ENCODE data around the gene SLC4A5.
"Not testable (repeated sequence)": the region's sequence is repeated elsewhere in the genome, so short reads cannot be mapped to it uniquely, and the experiment has no call there.

Gene SLC4A5

GRCh38 chr2:74199275-74199701, 143.9 kb downstream of the SLC4A5 start:
- DNase-seq (ENCODE audit: low spot score) = no peak

DNA sequence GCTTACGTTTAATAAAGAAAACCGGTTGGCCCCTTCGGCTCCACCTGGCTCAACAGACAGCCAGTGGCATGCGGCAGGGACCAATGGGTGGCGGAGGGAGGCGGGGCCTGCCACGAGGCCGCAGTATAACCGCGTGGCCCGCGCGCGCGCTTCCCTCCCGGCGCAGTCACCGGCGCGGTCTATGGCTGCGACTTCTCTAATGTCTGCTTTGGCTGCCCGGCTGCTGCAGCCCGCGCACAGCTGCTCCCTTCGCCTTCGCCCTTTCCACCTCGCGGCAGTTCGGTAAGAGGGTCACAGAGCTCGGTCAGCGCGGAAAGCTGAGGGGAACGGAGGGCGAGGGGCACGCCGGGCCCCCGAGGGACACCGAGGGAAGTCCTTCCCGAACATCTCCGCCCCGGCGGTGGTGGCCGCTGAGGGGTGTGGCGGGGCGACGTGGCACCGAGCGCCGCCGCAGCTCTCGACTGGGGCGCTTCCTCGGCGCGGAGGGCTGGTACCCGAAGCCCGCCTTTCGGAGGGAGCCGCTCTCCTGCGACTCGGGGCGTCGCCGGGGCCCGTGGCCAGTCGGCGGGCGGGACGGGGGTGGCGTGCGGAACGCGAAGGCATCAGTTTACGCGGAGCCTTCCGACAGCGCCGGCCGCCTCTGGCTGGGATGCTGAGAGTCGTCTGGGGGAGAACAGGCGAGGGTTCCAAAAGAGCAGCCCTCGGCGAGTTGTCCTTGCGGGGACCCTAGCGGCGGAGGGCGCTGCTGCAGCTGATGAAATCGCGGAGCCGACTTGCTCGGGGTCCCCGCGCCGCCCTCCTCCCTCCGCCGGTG, 144.5 kb downstream of the SLC4A5 start, which contains the start of gene MTHFD2:
Gene MTHFD2 (plus strand): TSS at position 155 of the 814 bp plus-strand sequence. CDS start 27 bp downstream, at position 182.
- peak; percentile 83 for DNase-seq (ENCODE audit: low spot score)

GRCh38 chr2:74198023-74198460, 145.2 kb downstream of the SLC4A5 start:
- no peak for DNase-seq (ENCODE audit: low spot score)

DNA sequence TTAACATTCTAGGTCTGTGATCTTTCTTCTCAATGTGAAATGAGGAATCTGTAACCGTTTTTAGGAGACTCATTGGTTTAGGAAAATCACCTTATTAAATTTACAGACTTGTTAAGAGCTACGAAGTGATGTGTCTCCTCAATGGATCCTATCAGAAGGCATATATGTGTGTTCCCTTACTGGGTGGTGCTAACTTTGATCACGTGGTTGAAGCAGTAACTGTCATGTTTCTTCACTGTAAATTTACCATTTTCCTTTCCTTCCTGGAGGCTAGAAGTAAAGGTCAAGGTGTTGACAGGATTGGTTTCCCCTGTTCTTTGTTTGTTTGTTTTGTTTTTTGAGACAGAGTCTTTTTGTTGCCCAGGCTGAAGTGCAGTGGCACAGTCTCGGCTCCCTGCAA, 146.2 kb downstream of the SLC4A5 start:
- DNase-seq (ENCODE audit: low spot score) = no peak

DNA sequence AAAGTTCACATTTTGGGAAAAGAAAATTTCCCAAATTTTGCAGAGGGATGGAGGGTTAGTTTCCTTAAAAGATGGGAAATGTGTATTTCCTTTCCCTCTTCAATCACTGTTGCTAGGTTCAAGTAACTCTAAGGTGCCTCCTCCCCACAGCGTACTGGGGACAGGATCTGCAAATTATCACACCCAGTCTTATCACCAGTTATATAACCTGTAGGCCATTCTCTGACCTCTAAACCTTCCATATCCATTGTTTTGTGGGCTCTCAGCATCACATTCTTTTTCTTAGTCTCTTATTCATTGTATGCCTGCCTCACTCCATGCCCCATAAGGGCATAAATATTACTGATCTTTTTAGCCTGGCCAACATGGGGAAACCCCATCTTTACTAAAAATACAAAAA, 148.4 kb downstream of the SLC4A5 start:
- no peak for DNase-seq (ENCODE audit: low spot score)

GRCh38 chr2:74191596-74192380, 151.4 kb downstream of the SLC4A5 start:
- DNase-seq (ENCODE audit: low spot score) = no peak

GRCh38 chr2:74188696-74189095, 154.5 kb downstream of the SLC4A5 start:
- no peak for DNase-seq (ENCODE audit: low spot score)

GRCh38 chr2:74188018-74188601, 155.1 kb downstream of the SLC4A5 start:
- no peak for DNase-seq (ENCODE audit: low spot score)

- DNase-seq (ENCODE audit: low spot score) = not testable (repeated sequence)
Measured at GRCh38 chr2:74186706-74187105, 156.5 kb downstream of the SLC4A5 start.

- peak; percentile 62 for DNase-seq (ENCODE audit: low spot score)
Measured at GRCh38 chr2:74186038-74186437, 157.2 kb downstream of the SLC4A5 start.

DNA sequence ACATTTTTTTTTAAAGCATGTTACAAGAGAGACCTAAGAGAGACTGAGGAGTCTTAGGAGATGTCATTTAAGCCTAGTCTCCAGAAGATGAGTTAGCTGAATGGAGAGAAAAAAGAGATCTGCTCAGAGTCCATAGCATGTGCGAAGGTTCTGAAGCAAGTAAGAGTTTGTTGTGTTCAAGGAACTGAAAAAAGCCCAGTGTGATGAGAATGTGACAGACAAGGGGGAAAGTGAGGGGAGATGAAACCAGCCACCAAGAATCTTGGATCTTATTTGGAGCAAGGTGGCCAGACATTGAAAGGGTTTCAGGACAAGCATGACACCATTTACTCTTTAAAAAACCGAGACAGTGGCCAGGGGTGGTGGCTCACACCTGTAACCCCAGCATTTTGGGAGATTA, 159.3 kb downstream of the SLC4A5 start:
- DNase-seq (ENCODE audit: low spot score) = no peak

GRCh38 chr2:74181739-74182138, 161.5 kb downstream of the SLC4A5 start:
- peak; percentile 70 for DNase-seq (ENCODE audit: low spot score)

GRCh38 chr2:74179063-74179865, 164.0 kb downstream of the SLC4A5 start:
- no peak for DNase-seq (ENCODE audit: low spot score)

DNA sequence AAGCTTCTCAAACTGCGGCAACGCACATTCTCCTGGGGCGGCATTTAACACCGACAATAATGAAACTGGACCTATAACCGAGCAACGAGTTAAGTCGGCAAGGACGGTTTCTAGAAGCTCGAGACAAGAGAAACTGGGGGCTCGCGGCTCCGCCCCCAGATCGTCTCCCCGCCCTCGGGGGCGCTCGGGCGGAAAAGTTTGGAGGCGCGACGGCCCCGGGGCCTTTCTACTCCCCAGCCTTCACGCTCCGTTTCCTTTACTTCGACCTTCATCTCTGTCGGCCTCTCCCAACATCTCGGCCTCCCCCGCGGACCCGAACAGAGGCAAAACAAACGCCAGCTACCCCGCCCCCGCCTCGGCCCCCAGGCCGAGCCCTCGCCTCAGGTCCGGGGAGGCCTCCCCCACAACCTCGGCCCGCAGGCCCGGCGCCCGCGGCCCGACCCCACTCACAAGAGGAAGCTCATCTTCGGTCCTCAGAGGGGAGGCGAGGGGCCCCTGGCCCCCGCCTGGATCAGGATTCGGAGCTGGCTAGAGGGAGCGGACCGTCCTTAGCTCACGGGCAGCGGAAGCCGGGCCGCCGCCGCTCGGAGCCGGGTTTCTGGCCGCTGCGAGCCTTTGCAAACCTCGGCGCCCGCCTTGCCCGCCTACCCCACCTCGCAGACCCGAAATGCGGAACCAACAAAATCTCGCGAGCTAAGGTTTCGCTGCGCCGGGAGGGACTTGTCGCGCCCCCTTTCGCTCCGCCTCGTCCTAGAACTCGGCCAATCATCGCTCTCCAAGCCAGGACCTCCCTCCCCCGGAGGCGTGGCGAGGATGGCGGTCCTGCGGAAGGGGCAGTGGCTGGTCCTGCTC, 164.8 kb downstream of the SLC4A5 start, which contains the start of gene MOB1A:
Gene MOB1A (minus strand): TSS at position 669 of the 852 bp plus-strand sequence. CDS start 205 bp downstream, at position 464.
- DNase-seq (ENCODE audit: low spot score) = peak; percentile 98

GRCh38 chr2:74177696-74178095, 165.5 kb downstream of the SLC4A5 start:
- DNase-seq (ENCODE audit: low spot score) = no peak

- DNase-seq (ENCODE audit: low spot score) = no peak
Measured at GRCh38 chr2:74174909-74175308, 168.3 kb downstream of the SLC4A5 start.

GRCh38 chr2:74168739-74169138, 174.5 kb downstream of the SLC4A5 start:
- DNase-seq (ENCODE audit: low spot score) = no peak
